ENCODE results near the gene NACC2.

Gene NACC2

GRCh38 chr9:136081826-136082495 lies 13.1 kb downstream of the NACC2 start:
- DNase-seq (ENCODE audit: low read depth), result no peak
- H3K4me3 ChIP-seq (replicated peaks; ENCODE audit: low read depth, low read length), result no peak overlapping the region
- TF ChIP-seq CTCF (IDR thresholded peaks at IDR 0.05; ENCODE audit: low read length, missing control alignments), result no peak

GRCh38 chr9:136081113-136081825 lies 13.8 kb downstream of the NACC2 start:
- no peak overlapping the region for H3K4me3 ChIP-seq (replicated peaks; ENCODE audit: low read depth, low read length)
- DNase-seq (ENCODE audit: low read depth), result no peak
- no peak for TF ChIP-seq CTCF (IDR thresholded peaks at IDR 0.05; ENCODE audit: low read length, missing control alignments)

- TF ChIP-seq CTCF (IDR thresholded peaks at IDR 0.05; ENCODE audit: low read length, missing control alignments), result no peak
- no peak overlapping the region for H3K4me3 ChIP-seq (replicated peaks; ENCODE audit: low read depth, low read length)
- no peak for DNase-seq (ENCODE audit: low read depth)
Observed at GRCh38 chr9:136080716-136081112, 14.4 kb downstream of the NACC2 start.

- no peak overlapping the region for H3K4me3 ChIP-seq (replicated peaks; ENCODE audit: low read depth, low read length)
- TF ChIP-seq CTCF (IDR thresholded peaks at IDR 0.05; ENCODE audit: low read length, missing control alignments), result no peak
- DNase-seq (ENCODE audit: low read depth), result no peak
Observed at GRCh38 chr9:136079916-136080246, 15.2 kb downstream of the NACC2 start.

- DNase-seq (ENCODE audit: low read depth), result no peak
- no peak for TF ChIP-seq CTCF (IDR thresholded peaks at IDR 0.05; ENCODE audit: low read length, missing control alignments)
- no peak overlapping the region for H3K4me3 ChIP-seq (replicated peaks; ENCODE audit: low read depth, low read length)
Observed at GRCh38 chr9:136079211-136079915, 15.7 kb downstream of the NACC2 start.

- no peak for TF ChIP-seq CTCF (IDR thresholded peaks at IDR 0.05; ENCODE audit: low read length, missing control alignments)
- no peak for DNase-seq (ENCODE audit: low read depth)
- no peak overlapping the region for H3K4me3 ChIP-seq (replicated peaks; ENCODE audit: low read depth, low read length)
Observed at GRCh38 chr9:136078498-136079011, 16.5 kb downstream of the NACC2 start.
